ENCODE measurements around the gene CFAP97D1.

CFAP97D1 gene

GRCh38 chr17:43778337-43779144 is 1.7 kb upstream of the CFAP97D1 start, which contains the start of gene DUSP3:
Gene DUSP3, minus strand, starts transcription at chr17:43778977. Its CDS starts 53 bp downstream, at chr17:43778924.
- DNase-seq (ENCODE audit: low spot score) = peak; percentile 91
- peak within 1 kb of the TSS; percentile 86 for H3K27ac ChIP-seq
- TF ChIP-seq, protein P1, sequence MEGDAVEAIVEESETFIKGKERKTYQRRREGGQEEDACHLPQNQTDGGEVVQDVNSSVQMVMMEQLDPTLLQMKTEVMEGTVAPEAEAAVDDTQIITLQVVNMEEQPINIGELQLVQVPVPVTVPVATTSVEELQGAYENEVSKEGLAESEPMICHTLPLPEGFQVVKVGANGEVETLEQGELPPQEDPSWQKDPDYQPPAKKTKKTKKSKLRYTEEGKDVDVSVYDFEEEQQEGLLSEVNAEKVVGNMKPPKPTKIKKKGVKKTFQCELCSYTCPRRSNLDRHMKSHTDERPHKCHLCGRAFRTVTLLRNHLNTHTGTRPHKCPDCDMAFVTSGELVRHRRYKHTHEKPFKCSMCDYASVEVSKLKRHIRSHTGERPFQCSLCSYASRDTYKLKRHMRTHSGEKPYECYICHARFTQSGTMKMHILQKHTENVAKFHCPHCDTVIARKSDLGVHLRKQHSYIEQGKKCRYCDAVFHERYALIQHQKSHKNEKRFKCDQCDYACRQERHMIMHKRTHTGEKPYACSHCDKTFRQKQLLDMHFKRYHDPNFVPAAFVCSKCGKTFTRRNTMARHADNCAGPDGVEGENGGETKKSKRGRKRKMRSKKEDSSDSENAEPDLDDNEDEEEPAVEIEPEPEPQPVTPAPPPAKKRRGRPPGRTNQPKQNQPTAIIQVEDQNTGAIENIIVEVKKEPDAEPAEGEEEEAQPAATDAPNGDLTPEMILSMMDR (conservative IDR thresholded peaks at IDR 0.05; ENCODE audit: low read depth) = no peak
- ChIA-PET CTCF (interaction anchor here (0.6 kb wide), 2 partner anchors 152 to 201 kb away, joined by 3 to 5 read pairs; no protein-coding TSS in a partner anchor), POLR2A (ENCODE audit: low non-redundant PET) (interaction anchor here (0.8 kb wide), 1 partner anchor 53 kb away, joined by 3 read pairs; no protein-coding TSS in a partner anchor)

DNA sequence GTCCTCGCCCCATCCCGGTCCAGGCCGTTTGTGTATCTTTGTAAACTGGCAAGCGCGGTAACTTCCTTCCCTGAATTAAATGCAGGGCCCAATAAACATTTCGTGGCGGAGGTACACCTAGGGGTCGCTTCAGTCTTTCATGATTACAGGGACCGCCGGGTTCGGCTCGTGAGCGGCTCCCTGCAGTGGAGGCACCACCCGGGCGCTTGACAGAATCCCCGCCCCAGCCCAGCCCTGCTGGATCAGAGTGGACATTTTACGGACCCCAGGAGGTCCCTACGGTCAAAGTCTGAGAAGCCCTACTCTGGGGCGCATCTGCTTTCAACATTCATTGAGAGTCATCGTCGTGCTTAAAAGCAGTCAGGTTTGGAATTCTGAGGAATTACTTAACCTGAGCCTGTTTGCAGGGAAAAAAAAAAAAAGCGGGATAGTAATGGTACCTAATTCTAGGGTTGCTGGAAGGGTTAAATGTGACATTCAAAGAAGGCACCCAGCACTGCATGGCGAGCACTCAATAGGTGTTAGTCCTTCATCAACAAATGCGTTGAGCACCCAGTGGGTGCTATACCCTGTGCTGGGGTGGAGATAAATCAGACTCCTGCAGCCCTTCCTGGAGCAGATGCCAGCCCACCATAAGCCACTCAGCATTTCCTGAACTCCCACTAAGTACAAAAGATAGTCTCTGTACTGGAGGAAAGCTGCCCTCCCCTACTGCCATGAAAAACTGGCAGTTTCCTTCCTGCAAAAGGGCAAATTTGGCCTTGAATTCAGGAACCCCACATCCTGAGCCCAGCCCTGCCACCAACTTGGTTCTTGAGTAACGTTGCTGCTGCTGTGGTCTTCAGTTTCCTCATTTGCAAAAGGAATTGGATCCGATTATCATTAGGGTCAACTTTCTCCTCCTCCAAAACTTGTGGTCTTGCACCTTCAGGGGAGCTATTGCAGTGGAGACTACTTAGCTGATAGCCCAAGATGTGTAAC is 800 bp upstream of the CFAP97D1 start:
- DNase-seq (ENCODE audit: low spot score) = no peak
- TF ChIP-seq, protein P1 (conservative IDR thresholded peaks at IDR 0.05; ENCODE audit: low read depth) = no peak
- ChIA-PET POLR2A (ENCODE audit: low non-redundant PET) (interaction anchor here (0.8 kb wide), 1 partner anchor 52 kb away, joined by 3 read pairs; no protein-coding TSS in a partner anchor), CTCF (interaction anchor here (1.5 kb wide), 1 partner anchor 19 kb away, joined by 4 read pairs; no protein-coding TSS in a partner anchor)
- H3K27ac ChIP-seq = peak overlapping the region; percentile 86

- POLR2A ChIA-PET (ENCODE audit: low non-redundant PET) = no interaction called here
- H3K27ac ChIP-seq = no peak overlapping the region
- CTCF ChIA-PET = interaction anchor here (1.0 kb wide), 1 partner anchor 63 kb away, joined by 3 read pairs; no protein-coding TSS in a partner anchor
- TF ChIP-seq, protein P1 (conservative IDR thresholded peaks at IDR 0.05; ENCODE audit: low read depth) = no peak
- DNase-seq (ENCODE audit: low spot score) = no peak
Measured at GRCh38 chr17:43782913-43783680, 2.9 kb downstream of the CFAP97D1 start.

DNA sequence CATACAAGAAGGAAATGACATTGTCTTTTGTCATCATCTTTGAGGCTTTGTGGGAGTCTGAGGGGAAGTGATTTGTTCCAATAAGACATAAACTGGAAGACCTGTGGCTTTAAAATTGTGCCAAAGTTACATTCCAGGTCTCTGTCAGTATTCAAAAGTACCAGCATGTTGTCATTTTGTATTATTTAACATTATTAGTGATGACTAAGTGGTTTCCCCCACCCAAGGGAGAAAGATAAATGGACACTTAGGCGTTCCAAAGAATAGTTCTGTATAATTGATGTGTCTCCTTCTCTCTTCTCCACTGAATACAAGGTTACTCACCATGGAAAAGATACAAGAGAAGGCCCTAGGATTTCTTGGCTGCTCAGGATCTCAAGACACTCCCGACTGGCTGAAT is 3.8 kb downstream of the CFAP97D1 start:
- ChIA-PET POLR2A (ENCODE audit: low non-redundant PET) (no interaction called here), CTCF (interaction anchor here (1.3 kb wide), 1 partner anchor 62 kb away, joined by 4 read pairs; the partner anchor contains the start of gene CD300LG)
- DNase-seq (ENCODE audit: low spot score) = no peak

DNA sequence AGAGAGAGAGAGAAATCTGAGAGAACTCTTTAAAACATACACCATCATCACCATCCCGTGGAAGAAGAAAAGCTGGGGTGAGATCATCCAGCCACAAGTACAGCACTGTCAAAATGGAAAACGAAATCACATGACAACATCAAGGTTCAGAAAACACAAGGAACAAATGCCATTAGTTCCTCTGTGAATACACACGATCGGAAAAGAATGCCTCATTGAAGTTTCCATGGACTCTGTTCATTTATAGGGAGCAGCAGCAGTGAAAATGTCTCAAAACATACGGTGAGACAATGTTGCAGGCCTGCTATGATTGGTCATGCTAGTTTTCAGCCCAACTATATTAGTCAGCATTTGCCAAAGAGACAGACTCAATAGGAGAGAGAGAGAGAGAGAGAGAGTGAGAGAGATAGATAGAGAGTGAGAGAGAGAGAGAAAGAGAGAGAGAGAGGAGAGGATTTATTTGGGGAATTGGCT is 4.4 kb downstream of the CFAP97D1 start:
- POLR2A ChIA-PET (ENCODE audit: low non-redundant PET) = no interaction called here
- TF ChIP-seq, protein P1 (conservative IDR thresholded peaks at IDR 0.05; ENCODE audit: low read depth) = no peak
- CTCF ChIA-PET = interaction anchor here (1.3 kb wide), 1 partner anchor 62 kb away, joined by 4 read pairs; the partner anchor contains the start of gene CD300LG
- no peak overlapping the region for H3K27ac ChIP-seq
- DNase-seq (ENCODE audit: low spot score) = no peak

More for the DNA sequence above, 3.8 kb downstream of the CFAP97D1 start:
- H3K27ac ChIP-seq = no peak overlapping the region
- TF ChIP-seq, protein P1 (conservative IDR thresholded peaks at IDR 0.05; ENCODE audit: low read depth) = no peak
